OCI-LY1 (cell line): ENCODE measurements around the gene BICRAL.
"Not testable (repeated sequence)": the region's sequence is repeated elsewhere in the genome, so short reads cannot be mapped to it uniquely, and the experiment has no call there.

Experiments
- H2AFZ ChIP-seq: fragments of 200-600 bp; sonication (generic), shearing (Covaris generic); 2 replicates; pipeline ENCODE4 v1.6.0; 2014; ENCODE audit warnings: antibody characterized with exemption, mild to moderate bottlenecking, low read length
- H3F3A ChIP-seq: fragments of 200-600 bp; sonication (generic), shearing (Covaris generic); 2 replicates; pipeline ENCODE4 v1.6.0; 2014; ENCODE audit warnings: mild to moderate bottlenecking, antibody characterized with exemption, low read length, moderate library complexity; ENCODE audit not compliant: insufficient read depth
- H3K27ac ChIP-seq: fragments of 200-600 bp; sonication (generic); 2 replicates; pipeline ENCODE4 v1.5.1; 2014; ENCODE audit warnings: low read length, mixed run types, mild to moderate bottlenecking, low read depth; ENCODE audit not compliant: poor library complexity, severe bottlenecking
- H3K27me3 ChIP-seq: fragments of 200-600 bp; sonication (generic); 2 replicates; pipeline ENCODE4 v1.6.0; 2014; ENCODE audit warnings: antibody characterized with exemption, mild to moderate bottlenecking, low read length, moderate library complexity; ENCODE audit not compliant: insufficient read depth
- H3K36me3 ChIP-seq: fragments of 200-600 bp; sonication (generic); 2 replicates; pipeline ENCODE4 v1.6.1; 2014; ENCODE audit warnings: mild to moderate bottlenecking, antibody characterized with exemption, low read length, moderate library complexity, mixed read lengths; ENCODE audit not compliant: insufficient read depth
- H3K4me1 ChIP-seq: fragments of 200-600 bp; sonication (generic); 2 replicates; pipeline ENCODE4 v1.5.1; 2014; ENCODE audit warnings: mild to moderate bottlenecking, low read length, moderate library complexity; ENCODE audit not compliant: insufficient read depth, severe bottlenecking
- H3K4me2 ChIP-seq: fragments of 200-600 bp; sonication (generic), shearing (Covaris generic); 2 replicates; pipeline ENCODE4 v1.6.1; 2014; ENCODE audit warnings: low read length
- H3K4me3 ChIP-seq: fragments of 200-600 bp; sonication (generic); 2 replicates; pipeline ENCODE4 v1.5.1; 2014; ENCODE audit warnings: low read length, low read depth, mild to moderate bottlenecking, mixed read lengths; ENCODE audit not compliant: poor library complexity, severe bottlenecking
- H3K79me2 ChIP-seq: fragments of 200-600 bp; shearing (Covaris generic); 2 replicates; pipeline ENCODE4 v1.6.1; 2016; ENCODE audit warnings: mixed run types, low read length, mixed read lengths; ENCODE audit not compliant: insufficient read depth
- H3K9ac ChIP-seq: fragments of 200-600 bp; sonication (generic), shearing (Covaris generic); 2 replicates; pipeline ENCODE4 v1.6.1; 2014; ENCODE audit warnings: mild to moderate bottlenecking, low read length, mixed read lengths
- H3K9me2 ChIP-seq: fragments of 200-600 bp; sonication (generic), shearing (Covaris generic); 2 replicates; pipeline ENCODE4 v1.6.1; 2014; ENCODE audit warnings: low read depth, mild to moderate bottlenecking, low read length, mixed read lengths
- H3K9me3 ChIP-seq: fragments of 200-600 bp; shearing (Covaris generic); 2 replicates; pipeline ENCODE4 v1.6.1; 2014; ENCODE audit warnings: low read length, mixed read lengths
- H4K20me1 ChIP-seq: fragments of 200-600 bp; sonication (generic), shearing (Covaris generic); 2 replicates; pipeline ENCODE4 v1.6.0; 2016; ENCODE audit warnings: mild to moderate bottlenecking, low read length; ENCODE audit not compliant: insufficient read depth
- EZH2 ChIP-seq: fragments of 200-600 bp; sonication (generic), shearing (Covaris generic); IDR thresholded peaks from 2 replicates; pipeline ENCODE4 v1.8.0; 2017; ENCODE audit warnings: borderline replicate concordance, mixed run types, mild to moderate bottlenecking, antibody characterized with exemption, low read length, moderate library complexity, mixed read lengths
- TF ChIP-seq, protein P1 (sequence below): fragments of 200-600 bp; sonication (generic), shearing (Covaris generic); IDR thresholded peaks from 2 replicates; pipeline ENCODE4 v1.5.1; 2017; ENCODE audit warnings: mild to moderate bottlenecking, antibody characterized with exemption, low read length, moderate library complexity, mixed read lengths

Gene BICRAL

DNA sequence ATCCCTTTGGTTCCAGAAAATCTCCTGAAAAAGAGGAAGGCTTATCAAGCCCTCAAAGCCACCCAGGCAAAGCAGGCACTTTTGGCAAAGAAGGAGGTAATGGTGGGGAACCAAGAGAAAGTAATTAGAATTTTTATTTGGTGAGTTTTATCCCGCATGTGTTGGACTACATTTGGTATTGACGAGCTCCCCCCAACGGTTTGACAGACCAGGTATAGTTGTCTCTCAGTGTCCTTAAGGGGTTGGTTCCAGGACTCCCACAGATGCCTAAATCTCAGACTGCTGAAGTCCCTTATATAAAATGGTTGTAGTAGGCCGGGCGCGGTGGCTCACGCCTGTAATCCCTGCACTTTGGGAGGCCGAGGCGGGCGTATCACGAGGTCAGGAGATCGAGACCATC lies 99.0 kb downstream of the BICRAL start:
- H3K9me3 ChIP-seq, H3F3A ChIP-seq, H3K9me2 ChIP-seq, H2AFZ ChIP-seq, H3K27me3 ChIP-seq, H4K20me1 ChIP-seq: not testable (repeated sequence)
- H3K4me1 ChIP-seq = peaks cover 30% of the 10 kb centered on the region
- peak overlapping the region; percentile 80 for H3K4me2 ChIP-seq
- peak overlapping the region; percentile 93 for H3K27ac ChIP-seq
- peaks cover 51% of the 10 kb centered on the region for H3K36me3 ChIP-seq
- peak overlapping the region; percentile 93 for H3K4me3 ChIP-seq
- peak overlapping the region; percentile 92 for H3K9ac ChIP-seq
- peaks cover 21% of the 10 kb centered on the region for H3K79me2 ChIP-seq
- TF ChIP-seq, protein P1, sequence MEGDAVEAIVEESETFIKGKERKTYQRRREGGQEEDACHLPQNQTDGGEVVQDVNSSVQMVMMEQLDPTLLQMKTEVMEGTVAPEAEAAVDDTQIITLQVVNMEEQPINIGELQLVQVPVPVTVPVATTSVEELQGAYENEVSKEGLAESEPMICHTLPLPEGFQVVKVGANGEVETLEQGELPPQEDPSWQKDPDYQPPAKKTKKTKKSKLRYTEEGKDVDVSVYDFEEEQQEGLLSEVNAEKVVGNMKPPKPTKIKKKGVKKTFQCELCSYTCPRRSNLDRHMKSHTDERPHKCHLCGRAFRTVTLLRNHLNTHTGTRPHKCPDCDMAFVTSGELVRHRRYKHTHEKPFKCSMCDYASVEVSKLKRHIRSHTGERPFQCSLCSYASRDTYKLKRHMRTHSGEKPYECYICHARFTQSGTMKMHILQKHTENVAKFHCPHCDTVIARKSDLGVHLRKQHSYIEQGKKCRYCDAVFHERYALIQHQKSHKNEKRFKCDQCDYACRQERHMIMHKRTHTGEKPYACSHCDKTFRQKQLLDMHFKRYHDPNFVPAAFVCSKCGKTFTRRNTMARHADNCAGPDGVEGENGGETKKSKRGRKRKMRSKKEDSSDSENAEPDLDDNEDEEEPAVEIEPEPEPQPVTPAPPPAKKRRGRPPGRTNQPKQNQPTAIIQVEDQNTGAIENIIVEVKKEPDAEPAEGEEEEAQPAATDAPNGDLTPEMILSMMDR = peak; percentile 33; the same call in 1 of the 2 replicates

DNA sequence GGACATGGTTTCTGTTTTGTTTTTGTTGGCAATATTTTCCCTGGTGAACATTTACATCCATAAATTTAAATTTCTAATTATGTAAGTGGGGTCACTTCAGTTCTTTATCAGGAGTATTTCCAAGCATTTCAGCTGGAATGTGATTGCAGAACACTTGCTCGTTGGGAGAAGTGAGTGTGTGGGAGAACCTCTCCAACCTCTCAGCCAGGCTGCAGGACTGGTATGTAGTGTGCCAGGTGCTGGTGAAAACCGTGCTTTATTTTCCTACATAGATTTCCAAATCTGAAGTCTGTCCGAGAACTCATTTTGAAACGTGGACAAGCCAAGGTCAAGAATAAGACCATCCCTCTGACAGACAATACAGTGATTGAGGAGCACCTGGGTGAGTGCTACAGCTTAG lies 103.8 kb downstream of the BICRAL start:
- Histone ChIP-seq H3K4me3 (no peak overlapping the region), H3K4me2 (no peak overlapping the region), H3K9ac (no peak overlapping the region), H3K9me3 (no peaks in the 10 kb centered on the region), H2AFZ (no peak overlapping the region), H3K36me3 (peaks cover 67% of the 10 kb centered on the region), H3K9me2 (no peaks in the 10 kb centered on the region), H3F3A (peaks cover 6% of the 10 kb centered on the region; the same call in 1 of the 2 replicates), H3K79me2 (peaks cover 13% of the 10 kb centered on the region), H3K27ac (no peak overlapping the region), H3K27me3 (no peaks in the 10 kb centered on the region), H4K20me1 (no peaks in the 10 kb centered on the region), H3K4me1 (peaks cover 26% of the 10 kb centered on the region)
- TF ChIP-seq, protein P1 = no peak
- no peak for TF ChIP-seq EZH2

DNA sequence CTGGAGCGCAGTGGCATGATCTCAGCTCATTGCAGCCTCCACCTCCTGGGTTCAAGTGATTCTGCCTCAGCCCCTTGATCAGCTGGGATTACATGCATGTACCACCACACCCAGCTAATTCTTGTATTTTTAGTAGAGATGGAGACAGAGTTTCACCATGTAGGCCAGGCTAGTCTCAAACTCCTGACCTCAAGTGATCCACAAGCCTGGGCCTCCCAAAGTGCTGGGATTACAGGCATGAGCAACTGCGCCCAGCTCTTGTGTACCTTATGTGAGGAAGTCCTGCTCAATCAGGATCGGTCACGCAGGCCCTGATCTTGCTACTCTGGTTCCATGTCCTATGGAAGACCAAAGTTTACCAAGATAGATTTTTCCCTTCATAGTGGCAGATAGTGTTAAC lies 106.3 kb downstream of the BICRAL start:
- H3K9ac ChIP-seq, H3K4me2 ChIP-seq, H4K20me1 ChIP-seq, H3K4me3 ChIP-seq, H3K27me3 ChIP-seq, H2AFZ ChIP-seq, H3K27ac ChIP-seq, H3K79me2 ChIP-seq, H3K9me3 ChIP-seq, H3K9me2 ChIP-seq, H3F3A ChIP-seq: not testable (repeated sequence)
- Histone ChIP-seq H3K4me1 (peaks cover 34% of the 10 kb centered on the region), H3K36me3 (peaks cover 44% of the 10 kb centered on the region)

DNA sequence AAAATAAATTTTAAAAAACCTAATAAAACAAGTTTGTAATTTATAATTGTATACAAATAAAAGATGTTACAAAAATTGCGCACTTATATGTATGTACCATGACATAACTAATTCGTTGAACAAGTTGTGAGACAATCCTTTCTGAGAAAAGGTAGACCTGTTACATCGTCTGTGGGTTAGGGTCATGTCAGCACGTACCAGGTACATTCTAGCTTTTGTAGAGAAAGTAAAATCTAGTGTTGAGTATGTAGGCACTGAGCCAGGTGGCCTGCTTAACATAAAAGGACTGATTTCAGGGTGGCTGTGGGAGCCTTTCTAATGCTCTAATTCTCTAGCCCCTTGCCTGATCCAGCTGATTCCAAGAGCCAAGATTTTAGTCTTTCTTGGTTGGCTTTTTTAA lies 108.0 kb downstream of the BICRAL start:
- TF ChIP-seq EZH2 = no peak
- TF ChIP-seq, protein P1 = no peak
- no peaks in the 10 kb centered on the region for H3K9me3 ChIP-seq
- peaks cover 28% of the 10 kb centered on the region for H3K36me3 ChIP-seq
- peak overlapping the region; percentile 77 for H3K4me3 ChIP-seq
- H4K20me1 ChIP-seq = no peaks in the 10 kb centered on the region
- no peaks in the 10 kb centered on the region for H3K27me3 ChIP-seq
- peak overlapping the region; percentile 75 for H3K27ac ChIP-seq
- no peaks in the 10 kb centered on the region for H3K79me2 ChIP-seq
- H3K4me1 ChIP-seq = peaks cover 48% of the 10 kb centered on the region
- peak overlapping the region; percentile 92 for H3K4me2 ChIP-seq
- peaks cover 6% of the 10 kb centered on the region; the same call in 1 of the 2 replicates for H3F3A ChIP-seq
- H2AFZ ChIP-seq = no peak overlapping the region
- H3K9me2 ChIP-seq = no peaks in the 10 kb centered on the region
- peak overlapping the region; percentile 84 for H3K9ac ChIP-seq
